SU-DHL-6 (cell line): Measurements from ENCODE around the gene DIP2C.

Experiments
- H2AFZ ChIP-seq: fragments of 200-600 bp; sonication (generic); 2 replicates; pipeline ENCODE4 v1.6.1; 2014; ENCODE audit warnings: low read depth, mild to moderate bottlenecking, moderate library complexity, mixed read lengths, antibody characterized with exemption, low read length; ENCODE audit not compliant: severe bottlenecking
- H3F3A ChIP-seq: fragments of 200-600 bp; shearing (Covaris generic); 2 replicates; pipeline ENCODE4 v1.6.0; 2016; ENCODE audit warnings: antibody characterized with exemption, mild to moderate bottlenecking; ENCODE audit not compliant: insufficient read depth
- H3K27ac ChIP-seq: fragments of 200-600 bp; sonication (generic); 2 replicates; pipeline ENCODE4 v1.5.1; 2016; ENCODE audit warnings: low read depth, mild to moderate bottlenecking, low read length, moderate library complexity, mixed read lengths
- H3K27me3 ChIP-seq: fragments of 200-600 bp; sonication (generic), shearing (Covaris generic); 2 replicates; pipeline ENCODE4 v1.6.0; 2014; ENCODE audit warnings: mild to moderate bottlenecking, low read length
- H3K36me3 ChIP-seq: fragments of 200-600 bp; sonication (generic); 2 replicates; pipeline ENCODE4 v1.6.1; 2014; ENCODE audit warnings: mild to moderate bottlenecking, low read length, mixed read lengths
- H3K4me2 ChIP-seq: fragments of 300-600, 200-600 bp; shearing (Covaris generic), sonication (generic); 2 replicates; pipeline ENCODE4 v1.6.0; 2014; ENCODE audit warnings: low read length, low read depth, mild to moderate bottlenecking; ENCODE audit not compliant: poor library complexity, severe bottlenecking
- H3K4me3 ChIP-seq: fragments of 200-600 bp; sonication (generic); 2 replicates; pipeline ENCODE4 v1.5.1; 2014; ENCODE audit warnings: antibody characterized with exemption, low read length, mild to moderate bottlenecking, mixed read lengths; ENCODE audit not compliant: insufficient read depth, poor library complexity, severe bottlenecking
- H3K79me2 ChIP-seq: fragments of 200-600 bp; sonication (generic); 2 replicates; pipeline ENCODE4 v1.6.1; 2014; ENCODE audit warnings: mild to moderate bottlenecking, low read length, moderate library complexity; ENCODE audit not compliant: insufficient read depth
- H3K9ac ChIP-seq: fragments of 200-600 bp; sonication (generic); 2 replicates; pipeline ENCODE4 v1.7.0; 2014; ENCODE audit warnings: mild to moderate bottlenecking, low read length
- H3K9me2 ChIP-seq: fragments of 200-600 bp; sonication (generic); replicated peaks from 2 replicates; pipeline ENCODE4 v1.6.1; 2014; ENCODE audit warnings: low read length; ENCODE audit not compliant: insufficient read depth
- H3K9me3 ChIP-seq: fragments of 200-600 bp; sonication (generic); 2 replicates; pipeline ENCODE4 v1.6.1; 2014; ENCODE audit warnings: low read length, mixed read lengths; ENCODE audit not compliant: insufficient read depth
- H4K20me1 ChIP-seq: fragments of 200-600 bp; sonication (generic); 2 replicates; pipeline ENCODE4 v1.6.1; 2014; ENCODE audit warnings: low read depth, mild to moderate bottlenecking, antibody characterized with exemption, low read length, moderate library complexity, mixed read lengths
- EZH2phosphoT487 ChIP-seq: fragments of 200-600 bp; sonication (generic), shearing (Covaris generic); conservative IDR thresholded peaks from 2 replicates; pipeline ENCODE4 v1.6.1; 2018; ENCODE audit warnings: mild to moderate bottlenecking, antibody characterized with exemption, low read length, moderate library complexity, mixed read lengths
- TF ChIP-seq, protein P1 (sequence below): fragments of 200-600 bp; sonication (generic); IDR thresholded peaks from one replicate; pipeline ENCODE4 v1.5.1; 2017; ENCODE audit warnings: antibody characterized with exemption, mild to moderate bottlenecking, low read length, moderate library complexity; ENCODE audit not compliant: insufficient read depth, poor library complexity, severe bottlenecking

DIP2C gene

DNA sequence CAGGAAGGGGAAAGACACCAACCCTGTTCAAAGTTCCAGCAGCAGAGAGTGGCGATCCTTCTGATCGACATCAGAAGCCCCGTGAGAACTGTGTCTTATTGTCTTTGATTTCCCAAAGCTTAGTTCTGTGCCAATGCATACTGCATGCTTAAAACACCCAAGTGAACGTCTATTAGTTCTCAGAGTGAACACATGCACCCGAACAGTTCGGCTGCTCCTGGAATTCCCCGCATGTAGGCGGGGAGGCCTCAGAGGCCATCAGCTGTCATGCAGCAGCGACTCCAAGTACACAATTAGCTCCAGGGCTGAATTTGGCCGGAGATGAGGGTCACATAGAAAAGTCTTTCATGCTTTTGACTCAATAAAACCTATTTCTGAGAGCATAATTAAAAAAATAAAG lies 277.4 kb downstream of the DIP2C start:
- no peaks in the 10 kb centered on the region for H4K20me1 ChIP-seq
- 0 out of 2 replicates have a peak, but pooled peaks cover 8% of the 10 kb centered on the region for H3K36me3 ChIP-seq
- no peak for TF ChIP-seq EZH2phosphoT487
- TF ChIP-seq, protein P1, sequence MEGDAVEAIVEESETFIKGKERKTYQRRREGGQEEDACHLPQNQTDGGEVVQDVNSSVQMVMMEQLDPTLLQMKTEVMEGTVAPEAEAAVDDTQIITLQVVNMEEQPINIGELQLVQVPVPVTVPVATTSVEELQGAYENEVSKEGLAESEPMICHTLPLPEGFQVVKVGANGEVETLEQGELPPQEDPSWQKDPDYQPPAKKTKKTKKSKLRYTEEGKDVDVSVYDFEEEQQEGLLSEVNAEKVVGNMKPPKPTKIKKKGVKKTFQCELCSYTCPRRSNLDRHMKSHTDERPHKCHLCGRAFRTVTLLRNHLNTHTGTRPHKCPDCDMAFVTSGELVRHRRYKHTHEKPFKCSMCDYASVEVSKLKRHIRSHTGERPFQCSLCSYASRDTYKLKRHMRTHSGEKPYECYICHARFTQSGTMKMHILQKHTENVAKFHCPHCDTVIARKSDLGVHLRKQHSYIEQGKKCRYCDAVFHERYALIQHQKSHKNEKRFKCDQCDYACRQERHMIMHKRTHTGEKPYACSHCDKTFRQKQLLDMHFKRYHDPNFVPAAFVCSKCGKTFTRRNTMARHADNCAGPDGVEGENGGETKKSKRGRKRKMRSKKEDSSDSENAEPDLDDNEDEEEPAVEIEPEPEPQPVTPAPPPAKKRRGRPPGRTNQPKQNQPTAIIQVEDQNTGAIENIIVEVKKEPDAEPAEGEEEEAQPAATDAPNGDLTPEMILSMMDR, result no peak

DNA sequence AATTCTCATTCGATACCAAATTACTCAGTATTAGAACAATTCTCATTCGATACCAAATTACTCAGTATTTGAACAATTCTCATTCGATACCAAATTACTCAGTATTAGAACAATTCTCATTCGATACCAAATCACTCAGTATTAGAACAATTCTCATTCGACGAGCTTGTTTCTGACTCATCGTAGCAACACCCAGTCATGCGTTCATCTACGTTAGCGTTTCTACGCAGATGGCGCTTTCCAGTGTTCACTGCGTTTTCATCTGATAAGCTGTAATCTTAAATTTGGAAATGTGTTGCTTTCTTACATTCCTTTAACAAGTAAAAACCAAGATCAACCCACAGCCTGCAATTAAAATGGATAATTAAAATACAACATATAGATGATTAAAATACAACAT lies 277.9 kb downstream of the DIP2C start:
- no peaks in the 10 kb centered on the region for H3K79me2 ChIP-seq
- no peak for TF ChIP-seq EZH2phosphoT487
- TF ChIP-seq, protein P1, result no peak
- no peaks in the 10 kb centered on the region for H3F3A ChIP-seq
- H3K9me3 ChIP-seq, result no peaks in the 10 kb centered on the region
- H4K20me1 ChIP-seq, result no peaks in the 10 kb centered on the region
- H2AFZ ChIP-seq, result no peak overlapping the region
- no peak overlapping the region for H3K4me2 ChIP-seq
- H3K27ac ChIP-seq, result no peak overlapping the region
- H3K9me2 ChIP-seq, result no peaks in the 10 kb centered on the region
- no peaks in the 10 kb centered on the region for H3K27me3 ChIP-seq
- no peak overlapping the region for H3K9ac ChIP-seq
- H3K36me3 ChIP-seq, result 0 out of 2 replicates have a peak, but pooled peaks cover 8% of the 10 kb centered on the region
- H3K4me3 ChIP-seq, result no peak overlapping the region

More for the DNA sequence above, 277.4 kb downstream of the DIP2C start:
- Histone ChIP-seq H3K27ac (no peak overlapping the region), H3K79me2 (no peaks in the 10 kb centered on the region), H2AFZ (no peak overlapping the region), H3K9ac (no peak overlapping the region), H3K9me2 (no peaks in the 10 kb centered on the region), H3K27me3 (no peaks in the 10 kb centered on the region), H3F3A (no peaks in the 10 kb centered on the region), H3K9me3 (no peaks in the 10 kb centered on the region), H3K4me2 (no peak overlapping the region), H3K4me3 (no peak overlapping the region)

DNA sequence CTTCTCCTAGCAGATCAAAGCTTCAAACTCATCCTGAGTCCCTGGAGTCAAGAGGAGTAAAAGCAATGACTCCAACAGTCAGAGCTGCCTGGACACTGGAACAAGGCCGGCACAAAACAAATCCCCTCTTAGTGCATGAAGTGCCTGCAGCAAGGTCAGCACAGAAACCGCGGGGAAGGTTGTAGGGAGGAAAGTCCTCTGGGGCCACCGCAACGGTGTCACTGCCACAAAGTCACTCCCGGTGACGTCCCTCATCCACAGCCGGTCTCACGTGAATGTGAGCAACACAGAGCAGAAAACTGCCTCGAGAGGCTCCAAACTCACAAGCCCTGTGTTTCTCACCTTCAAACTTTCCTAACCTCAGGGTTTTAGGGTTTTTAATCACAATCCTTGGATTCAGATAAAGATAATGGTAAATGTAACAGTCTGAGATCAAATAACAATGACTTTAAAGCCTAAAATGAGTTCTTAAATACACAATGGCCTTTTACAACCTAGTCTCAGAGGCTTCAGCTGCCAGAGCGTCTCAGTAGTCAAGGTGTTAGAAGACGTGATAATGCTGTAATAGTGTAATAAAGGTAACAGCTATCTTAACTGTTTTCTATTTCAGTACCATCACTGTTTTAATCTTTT lies 279.9 kb downstream of the DIP2C start:
- no peak overlapping the region for H3K27ac ChIP-seq

More for the DNA sequence above, 279.9 kb downstream of the DIP2C start:
- Histone ChIP-seq H3K9me2 (no peaks in the 10 kb centered on the region), H3K79me2 (no peaks in the 10 kb centered on the region), H3K27me3 (no peaks in the 10 kb centered on the region), H3K4me3 (no peak overlapping the region), H3K4me2 (no peak overlapping the region), H4K20me1 (no peaks in the 10 kb centered on the region), H3F3A (no peaks in the 10 kb centered on the region), H3K9me3 (no peaks in the 10 kb centered on the region), H3K36me3 (0 out of 2 replicates have a peak, but pooled peaks cover 8% of the 10 kb centered on the region), H2AFZ (no peak overlapping the region), H3K9ac (no peak overlapping the region)
- TF ChIP-seq, protein P1, result no peak
- TF ChIP-seq EZH2phosphoT487, result no peak
